ENCODE data around the gene DUOXA1.
"Not testable (repeated sequence)": the region's sequence is repeated elsewhere in the genome, so short reads cannot be mapped to it uniquely, and the experiment has no call there.

DUOXA1 gene

GRCh38 chr15:45150481-45150880 lies 20.8 kb upstream of the DUOXA1 start:
- no peak for DNase-seq

DNA sequence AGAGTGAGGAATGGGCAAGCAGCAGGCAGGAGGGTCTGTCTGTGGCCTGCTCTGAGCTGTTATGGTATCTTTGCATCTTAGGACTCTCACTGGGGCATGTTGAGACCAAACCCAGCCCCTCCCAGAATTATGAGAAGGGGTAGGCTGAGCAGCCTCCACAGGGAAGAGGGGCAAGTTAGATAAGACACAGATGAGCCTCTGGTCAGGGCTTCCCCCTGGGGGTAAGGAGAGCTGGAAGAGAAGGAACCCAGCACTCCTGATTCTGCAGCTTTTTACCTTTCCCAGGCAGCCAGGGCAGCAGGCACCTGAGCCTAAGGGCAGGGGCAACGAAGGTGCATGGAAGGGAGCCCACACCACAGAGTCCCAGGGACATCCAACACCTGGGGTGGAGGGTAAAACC lies 19.4 kb upstream of the DUOXA1 start:
- no peak for DNase-seq

DNA sequence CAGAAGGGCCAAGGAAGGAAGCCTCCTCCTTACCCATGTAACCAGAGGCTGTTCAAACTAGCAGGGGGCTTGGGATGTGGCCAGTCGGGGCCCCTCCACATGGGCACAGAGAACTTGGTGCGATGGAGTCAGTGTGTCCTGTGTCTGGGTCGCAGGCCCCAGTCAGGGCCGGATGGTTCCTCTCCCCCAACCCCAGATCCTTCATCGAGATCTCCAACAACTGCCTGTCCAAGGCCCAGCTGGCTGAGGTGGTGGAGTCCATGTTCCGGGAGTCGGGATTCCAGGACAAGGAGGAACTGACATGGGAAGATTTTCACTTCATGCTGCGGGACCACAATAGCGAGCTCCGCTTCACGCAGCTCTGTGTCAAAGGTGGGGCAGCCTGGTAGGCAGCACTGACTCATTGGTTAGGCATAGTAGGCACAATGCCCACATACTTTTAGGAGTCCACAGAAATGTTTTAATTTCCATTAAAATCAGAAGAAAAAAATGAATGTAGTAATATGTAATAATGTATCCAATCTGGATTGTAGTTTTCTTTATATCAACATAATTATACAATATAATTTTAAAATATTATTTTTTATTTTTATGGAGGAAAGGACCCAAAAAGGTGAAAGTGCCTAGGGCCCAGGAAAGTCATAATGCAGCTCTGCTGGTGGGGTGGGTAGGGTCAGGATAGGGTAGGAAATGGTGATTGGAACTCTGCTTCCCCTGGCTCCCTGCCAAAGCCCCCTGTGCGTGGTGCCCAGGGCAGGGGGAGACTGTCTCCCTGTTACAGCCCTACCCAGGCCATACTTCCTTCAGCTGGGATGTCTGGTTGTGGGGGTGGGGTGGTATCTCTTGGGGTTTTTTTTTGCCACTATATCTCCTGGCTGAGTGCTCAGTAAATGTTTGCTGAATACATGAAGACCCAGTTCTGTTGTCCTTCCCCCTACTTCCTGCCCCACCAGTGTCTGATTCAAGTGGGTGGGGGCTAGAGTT lies 18.7 kb upstream of the DUOXA1 start:
- no peak for DNase-seq

- DNase-seq = no peak
These were observed 17.9 kb upstream of the DUOXA1 start for GRCh38 chr15:45147606-45148005.

DNA sequence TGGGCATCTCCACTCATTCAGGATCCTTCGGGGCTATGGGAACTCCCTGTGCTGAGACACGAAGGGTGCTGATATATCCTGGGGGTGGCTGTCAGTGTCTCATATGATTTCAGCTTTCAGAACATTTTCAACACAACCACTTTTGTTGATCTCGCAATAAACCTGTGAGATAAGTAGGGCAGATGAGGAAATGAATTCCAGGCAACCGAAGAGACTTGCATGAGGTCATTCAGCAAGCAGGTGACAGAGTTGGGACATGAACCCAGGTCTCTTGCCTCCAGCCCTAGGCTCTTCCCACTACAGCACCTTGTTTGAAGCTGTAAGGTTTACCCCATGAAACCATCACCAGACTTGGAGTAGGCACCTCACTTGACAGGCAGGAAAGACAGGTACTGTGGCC lies 16.7 kb upstream of the DUOXA1 start:
- no peak for DNase-seq

DNA sequence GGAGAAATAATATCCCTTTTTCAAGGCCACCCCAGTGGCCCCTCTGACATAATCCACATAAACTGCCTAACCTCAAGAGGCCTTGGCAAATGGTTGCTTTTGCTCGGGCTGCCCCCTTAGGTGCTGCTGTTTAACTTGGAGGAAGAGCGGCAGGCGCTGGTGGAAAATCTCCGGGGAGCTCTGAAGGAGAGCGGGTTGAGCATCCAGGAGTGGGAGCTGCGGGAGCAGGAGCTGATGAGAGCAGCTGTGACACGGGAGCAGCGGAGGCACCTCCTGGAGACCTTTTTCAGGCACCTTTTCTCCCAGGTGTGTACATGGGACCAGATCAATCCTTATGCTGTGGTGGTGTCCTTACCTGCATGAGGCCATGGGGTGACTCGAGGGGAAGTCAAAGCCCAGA lies 15.1 kb upstream of the DUOXA1 start:
- DNase-seq = no peak

GRCh38 chr15:45143946-45144345 lies 14.3 kb upstream of the DUOXA1 start:
- no peak for DNase-seq

DNA sequence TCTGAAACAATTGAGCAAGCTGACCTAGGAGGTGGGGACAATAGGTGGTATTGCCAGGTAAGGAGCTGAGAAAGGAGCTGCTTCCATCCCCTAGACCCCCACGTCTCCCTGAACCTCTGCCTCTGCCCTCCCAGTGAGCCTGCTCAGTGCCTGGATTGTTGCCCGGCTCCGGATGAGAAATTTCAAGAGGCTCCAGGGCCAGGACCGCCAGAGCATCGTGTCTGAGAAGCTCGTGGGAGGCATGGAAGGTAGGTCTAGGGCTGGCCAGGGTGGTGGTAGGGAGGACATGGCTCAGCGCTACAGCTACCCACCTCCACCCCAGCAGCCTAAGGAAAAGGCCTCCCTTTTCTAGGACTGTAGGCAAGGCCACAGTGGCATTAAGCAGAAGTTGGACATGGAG lies 13.4 kb upstream of the DUOXA1 start:
- no peak for DNase-seq

GRCh38 chr15:45141386-45141785 lies 11.7 kb upstream of the DUOXA1 start:
- DNase-seq = no peak

GRCh38 chr15:45140557-45141250 lies 11.0 kb upstream of the DUOXA1 start:
- no peak for DNase-seq

GRCh38 chr15:45139770-45140169 lies 10.1 kb upstream of the DUOXA1 start:
- no peak for DNase-seq

DNA sequence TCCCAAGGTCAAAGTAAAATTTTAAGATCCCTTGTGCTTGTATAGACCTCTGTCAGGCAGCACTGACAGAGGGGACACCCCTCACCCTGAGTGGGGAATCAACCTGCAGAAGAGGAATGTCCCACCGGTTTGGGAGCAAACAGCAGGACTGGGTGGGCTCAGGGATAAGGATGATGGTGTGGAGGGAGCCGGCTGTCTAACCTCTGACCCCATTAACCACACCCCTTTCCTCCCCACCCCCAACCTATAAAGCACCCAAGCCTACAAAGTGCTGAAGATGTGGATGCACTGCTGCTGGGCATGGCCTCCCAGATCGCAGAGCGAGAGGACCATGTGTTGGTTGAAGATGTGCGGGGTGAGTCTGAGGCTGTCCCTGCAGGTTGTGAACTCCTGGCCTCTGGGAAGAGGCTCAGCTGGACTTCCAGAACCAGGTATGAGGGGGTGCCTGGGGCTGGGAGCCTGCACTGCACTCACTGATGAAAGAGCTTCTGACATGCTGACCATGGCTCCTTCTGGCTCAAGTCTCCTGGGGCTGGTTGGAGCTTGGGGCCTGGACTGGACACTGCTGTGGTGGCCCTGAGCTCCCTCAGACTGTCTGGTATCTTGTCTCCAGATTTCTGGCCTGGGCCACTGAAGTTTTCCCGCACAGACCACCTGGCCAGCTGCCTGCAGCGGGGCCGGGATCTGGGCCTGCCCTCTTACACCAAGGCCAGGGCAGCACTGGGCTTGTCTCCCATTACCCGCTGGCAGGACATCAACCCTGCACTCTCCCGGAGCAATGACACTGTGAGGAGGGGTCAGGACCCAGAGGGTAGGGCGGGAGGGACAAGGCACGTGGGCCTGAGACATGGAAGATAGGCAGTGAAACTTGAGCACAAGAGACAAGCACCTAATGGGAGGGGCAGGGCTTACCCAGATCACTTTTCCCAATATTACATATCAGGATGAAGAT lies 9.4 kb upstream of the DUOXA1 start:
- no peak for DNase-seq

DNA sequence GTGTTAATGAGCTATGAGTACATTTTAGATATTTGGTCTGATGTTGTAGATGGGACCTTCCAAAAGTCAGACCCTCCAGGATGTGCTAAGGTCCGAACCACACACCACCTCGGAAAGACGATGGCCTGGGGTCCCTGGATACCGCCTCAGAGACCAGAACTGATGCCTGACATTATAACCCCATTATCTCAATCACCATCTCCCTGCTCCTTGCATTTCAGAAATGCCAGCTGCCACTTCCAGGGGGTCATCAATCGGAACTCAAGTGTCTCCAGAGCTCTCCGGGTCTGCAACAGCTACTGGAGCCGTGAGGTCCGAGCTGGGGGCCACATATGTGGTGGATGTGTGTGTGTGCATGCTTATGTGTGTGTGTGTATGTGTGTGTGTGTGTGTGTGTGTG lies 8.0 kb upstream of the DUOXA1 start:
- no peak for DNase-seq

DNA sequence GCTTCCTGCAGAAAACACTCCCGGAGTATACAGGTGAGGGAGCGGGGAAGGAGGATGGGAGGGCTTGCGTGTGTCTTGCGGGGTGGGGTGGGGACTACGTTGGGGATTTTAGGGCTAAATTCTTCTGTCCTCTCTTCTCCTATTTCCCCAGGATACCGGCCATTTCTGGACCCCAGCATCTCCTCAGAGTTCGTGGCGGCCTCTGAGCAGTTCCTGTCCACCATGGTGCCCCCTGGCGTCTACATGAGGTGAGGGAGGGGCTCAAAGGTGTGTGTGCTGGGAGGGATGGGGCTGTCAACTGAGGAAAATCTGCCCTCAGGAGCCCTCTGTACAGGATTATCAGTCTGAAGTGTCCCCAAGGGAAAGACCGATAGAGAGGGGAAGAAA lies 6.7 kb upstream of the DUOXA1 start:
- no peak for DNase-seq

- DNase-seq = not testable (repeated sequence)
These were observed 6.2 kb upstream of the DUOXA1 start for GRCh38 chr15:45135705-45136377.

GRCh38 chr15:45134682-45135604 lies 5.3 kb upstream of the DUOXA1 start:
- peak; percentile 42 for DNase-seq

DNA sequence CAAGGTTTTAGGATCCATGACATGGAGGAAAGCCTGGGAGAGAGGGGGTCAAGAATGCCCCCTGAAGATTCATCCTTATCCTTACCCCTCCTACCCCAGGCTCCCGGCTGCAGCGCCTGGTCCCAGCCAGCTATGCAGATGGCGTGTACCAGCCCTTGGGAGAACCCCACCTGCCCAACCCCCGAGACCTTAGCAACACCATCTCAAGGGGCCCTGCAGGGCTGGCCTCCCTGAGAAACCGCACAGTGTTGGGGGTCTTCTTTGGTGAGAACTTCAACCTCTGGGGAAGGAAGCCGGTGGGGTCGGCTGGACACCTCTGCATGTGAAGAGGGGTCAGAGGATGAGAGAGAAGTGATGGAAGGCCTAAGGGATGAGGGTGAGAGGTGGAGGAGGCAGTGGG lies 4.4 kb upstream of the DUOXA1 start:
- DNase-seq = no peak

DNA sequence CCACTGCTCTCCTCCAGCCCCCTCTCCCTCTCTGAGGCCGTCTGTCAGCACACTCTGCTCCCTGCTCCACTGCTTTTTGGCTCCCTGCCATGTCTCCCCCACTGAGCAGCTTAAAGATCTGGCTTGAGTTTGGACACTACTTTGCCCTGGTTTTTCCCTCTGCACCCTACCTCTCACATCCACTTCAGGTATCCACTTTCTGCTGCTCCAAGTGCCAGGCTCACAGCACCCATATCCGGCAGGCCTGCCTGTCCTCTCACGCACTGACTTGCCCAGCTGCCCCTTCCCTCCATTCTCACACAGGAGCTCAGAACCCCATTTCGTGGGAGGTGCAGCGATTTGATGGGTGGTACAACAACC lies 3.9 kb upstream of the DUOXA1 start:
- DNase-seq = no peak

GRCh38 chr15:45132844-45133560 lies 3.3 kb upstream of the DUOXA1 start:
- no peak for DNase-seq

DNA sequence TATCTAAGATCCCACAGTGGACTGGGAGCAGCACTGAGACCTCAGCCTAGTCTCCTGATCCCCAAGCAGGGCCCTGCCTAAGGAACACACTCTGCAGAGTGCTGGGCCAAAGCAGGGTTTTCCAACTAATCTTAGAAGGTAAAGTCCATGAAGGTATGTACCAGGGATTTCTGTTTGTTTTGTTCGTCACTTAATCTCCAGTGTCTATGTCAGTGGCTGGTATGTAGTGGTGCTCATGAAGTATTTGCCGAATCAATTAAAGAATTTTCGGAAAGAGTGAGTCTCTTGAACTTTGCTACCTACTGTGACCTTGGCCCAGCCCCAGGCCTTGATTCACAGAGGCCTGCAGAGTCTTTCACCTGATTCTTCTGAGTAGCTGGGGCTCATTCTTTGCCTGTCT lies 1.8 kb upstream of the DUOXA1 start:
- DNase-seq = no peak
